COR-L47 (cell line): ENCODE results near the gene TMED10.
A peak's percentile ranks its signal among the peaks of the same experiment; 100 is the strongest.

ENCODE experiments used
- DNase-seq: peaks from one replicate; lab custom pipeline; 2025; lab: John Stamatoyannopoulos, UW

TMED10 gene

GRCh38 chr14:75084513-75084912 lies 91.9 kb downstream of the TMED10 start:
- peak; percentile 15 for DNase-seq

DNA sequence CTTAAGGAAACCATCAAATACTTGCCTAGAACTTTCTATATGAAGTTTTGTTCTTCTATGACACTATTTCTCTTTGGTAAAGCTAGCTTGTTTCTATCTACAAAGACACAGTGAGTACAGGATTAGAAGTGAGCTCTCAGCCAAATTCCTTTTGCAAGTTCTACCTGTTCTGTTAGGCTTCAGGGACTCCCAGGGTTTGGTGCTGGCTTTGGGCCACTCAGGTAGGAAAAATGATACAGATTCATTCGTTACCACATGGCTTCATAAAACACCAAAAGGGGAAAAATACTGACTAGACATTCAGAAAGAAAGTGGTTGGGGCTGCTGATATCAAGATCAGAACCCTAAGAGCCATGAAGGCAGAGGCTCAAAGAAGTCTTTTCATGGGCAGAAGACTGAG lies 93.1 kb downstream of the TMED10 start:
- no peak for DNase-seq

DNA sequence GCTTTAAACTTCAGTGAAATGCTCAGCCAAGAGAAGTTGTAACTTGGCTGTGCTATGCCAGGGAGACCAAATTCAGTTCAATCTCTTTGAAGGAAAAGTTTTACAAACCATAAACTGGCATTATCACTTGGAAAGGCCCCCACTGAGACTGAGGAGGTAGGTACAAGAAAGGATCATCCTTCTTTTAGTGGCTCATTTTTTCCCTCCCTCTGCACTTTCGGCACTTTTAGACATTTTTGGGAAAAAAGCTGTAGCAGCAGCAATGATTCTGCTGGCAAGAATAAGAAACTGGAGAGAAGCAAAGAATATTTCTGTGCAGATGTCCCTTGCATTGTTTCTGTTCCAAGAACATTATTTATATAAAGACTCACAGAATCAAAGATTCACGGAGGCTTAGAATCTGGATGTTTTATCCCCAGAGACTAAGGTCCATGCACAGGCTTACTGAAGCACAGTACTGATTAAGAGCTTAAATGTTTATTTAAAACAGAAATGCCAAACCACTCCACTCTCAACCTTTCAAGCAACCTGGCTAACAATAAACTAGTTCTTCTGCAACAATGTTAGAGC lies 94.7 kb downstream of the TMED10 start:
- no peak for DNase-seq
